GM18511 (cell line): ENCODE measurements around the gene KRT17.
"Not testable (repeated sequence)": the region's sequence is repeated elsewhere in the genome, so short reads cannot be mapped to it uniquely, and the experiment has no call there.

Experiments used
- ATAC-seq: cut with Tn5 transposase; IDR thresholded peaks from one replicate; pipeline ENCODE4 v1.9.1; 2021; ENCODE audit warnings: mild to moderate bottlenecking, moderate library complexity; ENCODE audit not compliant: unreplicated experiment

Gene KRT17

GRCh38 chr17:41621916-41622315 lies 2.5 kb downstream of the KRT17 start:
- no peak for ATAC-seq

GRCh38 chr17:41621435-41621817 lies 2.9 kb downstream of the KRT17 start:
- not testable (repeated sequence) for ATAC-seq

- no peak for ATAC-seq
Measured at GRCh38 chr17:41620583-41621434, 3.6 kb downstream of the KRT17 start.

GRCh38 chr17:41619927-41620582 lies 4.3 kb downstream of the KRT17 start:
- not testable (repeated sequence) for ATAC-seq

GRCh38 chr17:41619036-41619926 lies 5.1 kb downstream of the KRT17 start:
- ATAC-seq, result no peak

- ATAC-seq, result no peak
Measured at GRCh38 chr17:41618341-41619035, 5.9 kb downstream of the KRT17 start.

- no peak for ATAC-seq
Measured at GRCh38 chr17:41617698-41618097, 6.7 kb downstream of the KRT17 start.

- no peak for ATAC-seq
Measured at GRCh38 chr17:41617136-41617535, 7.2 kb downstream of the KRT17 start.

- not testable (repeated sequence) for ATAC-seq
Measured at GRCh38 chr17:41616486-41616885, 7.9 kb downstream of the KRT17 start.

- no peak for ATAC-seq
Measured at GRCh38 chr17:41615454-41615853, 8.9 kb downstream of the KRT17 start.

- ATAC-seq, result not testable (repeated sequence)
Measured at GRCh38 chr17:41614767-41615166, 9.6 kb downstream of the KRT17 start.

GRCh38 chr17:41614098-41614497 lies 10.3 kb downstream of the KRT17 start:
- no peak for ATAC-seq

- no peak for ATAC-seq
Measured at GRCh38 chr17:41613277-41614082, 10.9 kb downstream of the KRT17 start.

- not testable (repeated sequence) for ATAC-seq
Measured at GRCh38 chr17:41612376-41613160, 11.8 kb downstream of the KRT17 start, which contains the start of gene KRT16. KRT16 (minus strand) TSS chr17:41612767; CDS start chr17:41612688, 79 bp downstream.

- ATAC-seq, result no peak
Measured at GRCh38 chr17:41610965-41611640, 13.3 kb downstream of the KRT17 start.

GRCh38 chr17:41610061-41610517 lies 14.3 kb downstream of the KRT17 start:
- ATAC-seq, result not testable (repeated sequence)

- ATAC-seq, result not testable (repeated sequence)
Measured at GRCh38 chr17:41606930-41607329, 17.4 kb downstream of the KRT17 start.

- no peak for ATAC-seq
Measured at GRCh38 chr17:41602524-41602923, 21.9 kb downstream of the KRT17 start.
